Activated CD4-positive, alpha-beta T cell treated with anti-CD3 and anti-CD28 coated beads, Interleukin-2, amount 50 U/mL, for 16 hours (primary cell): ENCODE data around the gene GLRX3.

Experiments
- DNase-seq: peaks from one replicate; pipeline ENCODE4 v3.0.0-alpha.2; 2020

GLRX3 gene

GRCh38 chr10:130212746-130213145 is 76.6 kb downstream of the GLRX3 start:
- DNase-seq: no peak

- DNase-seq: no peak
Measured at GRCh38 chr10:130213286-130214080, 77.3 kb downstream of the GLRX3 start.

- no peak for DNase-seq
Measured at GRCh38 chr10:130214431-130214830, 78.2 kb downstream of the GLRX3 start.

GRCh38 chr10:130215151-130215930 is 79.2 kb downstream of the GLRX3 start:
- DNase-seq: no peak

- no peak for DNase-seq
Measured at GRCh38 chr10:130215931-130216231, 79.7 kb downstream of the GLRX3 start.

- DNase-seq: no peak
Measured at GRCh38 chr10:130218181-130218641, 82.0 kb downstream of the GLRX3 start.

GRCh38 chr10:130218936-130219335 is 82.7 kb downstream of the GLRX3 start:
- no peak for DNase-seq

GRCh38 chr10:130220251-130221185 is 84.3 kb downstream of the GLRX3 start:
- DNase-seq: no peak

- no peak for DNase-seq
Measured at GRCh38 chr10:130221456-130222375, 85.5 kb downstream of the GLRX3 start.

GRCh38 chr10:130222381-130222780 is 86.2 kb downstream of the GLRX3 start:
- DNase-seq: no peak

- no peak for DNase-seq
Measured at GRCh38 chr10:130224228-130224627, 88.0 kb downstream of the GLRX3 start.

GRCh38 chr10:130226012-130226411 is 89.8 kb downstream of the GLRX3 start:
- no peak for DNase-seq

- DNase-seq: no peak
Measured at GRCh38 chr10:130227883-130228282, 91.7 kb downstream of the GLRX3 start.
